Endothelial cell of umbilical vein (primary cell): Measurements from ENCODE around the gene NCS1. TPM values are rescaled to one million over a fixed set of nuclear protein-coding genes. Genes with fewer than 3 reads are reported as not detected.

Experiments used
- BruUV-seq: library from RNA; stranded (reverse); fragments of 400-500 nt; replicated peaks from 2 replicates; lab custom pipeline; 2021; lab: Mats Ljungman, UMichigan
- CTCF ChIA-PET: fragments of 300-600, 350-600 bp; sonication (Branson Sonifier 250); formaldehyde crosslinking; loops from one replicate; lab custom pipeline; 2021; ENCODE audit warnings: antibody characterized with exemption, inconsistent platforms; lab: Charles Lee
- POLR2A ChIA-PET: fragments of 300-600, 350-600 bp; sonication (Branson Sonifier 250); formaldehyde crosslinking; loops from one replicate; lab custom pipeline; 2021; ENCODE audit warnings: antibody characterized with exemption, inconsistent platforms; lab: Charles Lee
- DNase-seq: peaks from one replicate; pipeline ENCODE4 v3.0.0-alpha.2; 2011; ENCODE audit warnings: low read depth, low spot score
- FAIRE-seq: peaks from 2 replicates; lab custom pipeline; 2011; peaks lifted over from hg19 to GRCh38; lab: Jason Lieb, UNC
- H2AFZ ChIP-seq: 2 replicates; pipeline ENCODE4 v1.6.0; 2012; ENCODE audit warnings: low read depth, low read length, control low read depth, inconsistent platforms
- H3K27ac ChIP-seq: 2 replicates; pipeline ENCODE4 v1.5.1; 2011; ENCODE audit warnings: low read depth, mild to moderate bottlenecking, control low read depth, low read length, moderate library complexity; ENCODE audit not compliant: insufficient read depth
- H3K27me3 ChIP-seq, 2 experiments: 2 replicates each; pipeline versions ENCODE4 v1.6.0 to v1.6.1; 2011; ENCODE audit warnings: low read length in 2 of 2, mixed read lengths in 1 of 2; ENCODE audit not compliant: control insufficient read depth in 2 of 2, insufficient read depth in 2 of 2
- H3K36me3 ChIP-seq, 2 experiments: 2 replicates in 1 of 2; 3 replicates in 1 of 2; pipeline ENCODE4 v1.5.1; 2011; ENCODE audit warnings: low read length in 2 of 2, mild to moderate bottlenecking in 1 of 2, moderate library complexity in 1 of 2; ENCODE audit not compliant: control insufficient read depth in 2 of 2, insufficient read depth in 2 of 2; ENCODE audit errors: extremely low read depth in 1 of 2
- H3K4me1 ChIP-seq: 3 replicates; pipeline ENCODE4 v1.5.1; 2011; ENCODE audit warnings: mild to moderate bottlenecking, low read length; ENCODE audit not compliant: control insufficient read depth, insufficient read depth; ENCODE audit errors: extremely low read depth
- H3K4me2 ChIP-seq: 2 replicates; pipeline ENCODE4 v1.6.1; 2011; ENCODE audit warnings: low read length, control low read depth, mixed read lengths; ENCODE audit not compliant: insufficient read depth
- H3K4me3 ChIP-seq, 3 experiments: fragments of 200-600 bp in 1 of 3; sonication (generic), shearing (Covaris generic) in 1 of 3; replicated peaks in 1 of 3; 2 replicates each; pipeline ENCODE4 v1.5.1; 2011 to 2016; ENCODE audit warnings: control low read depth in 3 of 3, low read length in 3 of 3, mild to moderate bottlenecking in 2 of 3, inconsistent platforms in 1 of 3, low read depth in 1 of 3, moderate library complexity in 1 of 3; ENCODE audit not compliant: insufficient read depth in 1 of 3
- H3K79me2 ChIP-seq: 2 replicates; pipeline ENCODE4 v1.6.0; 2012; ENCODE audit warnings: low read length, inconsistent platforms; ENCODE audit not compliant: control insufficient read depth, insufficient read depth
- H3K9ac ChIP-seq: replicated peaks from 2 replicates; pipeline ENCODE3; 2011; ENCODE audit warnings: low read length, control low read depth; ENCODE audit not compliant: insufficient read depth; ENCODE audit errors: extremely low read depth
- H3K9me1 ChIP-seq: replicated peaks from 3 replicates; pipeline ENCODE4 v1.6.0; 2011; ENCODE audit warnings: mild to moderate bottlenecking, low read length; ENCODE audit not compliant: control insufficient read depth, insufficient read depth; ENCODE audit errors: extremely low read depth
- H3K9me3 ChIP-seq: replicated peaks from 2 replicates; pipeline ENCODE4 v1.5.1; 2012; ENCODE audit warnings: low read length, inconsistent platforms; ENCODE audit not compliant: control insufficient read depth, insufficient read depth
- H4K20me1 ChIP-seq: replicated peaks from 2 replicates; pipeline ENCODE3; 2011; ENCODE audit warnings: mild to moderate bottlenecking, low read length; ENCODE audit not compliant: control insufficient read depth, insufficient read depth; ENCODE audit errors: extremely low read depth
- CTCF ChIP-seq, 2 donors: IDR thresholded peaks; 1 replicate in 1 of 2; 2 replicates in 1 of 2; pipeline ENCODE4 v1.5.1; 2011; ENCODE audit warnings: low read length in 2 of 2, mild to moderate bottlenecking in 2 of 2, moderate library complexity in 2 of 2, control low read depth in 1 of 2, inconsistent platforms in 1 of 2, low read depth in 1 of 2; ENCODE audit not compliant: insufficient read depth in 1 of 2; ENCODE audit errors: extremely low read depth in 1 of 2
- EZH2 ChIP-seq: IDR thresholded peaks from 2 replicates; pipeline ENCODE4 v1.6.1; 2012; ENCODE audit warnings: borderline replicate concordance, low read depth, mild to moderate bottlenecking, moderate library complexity, low read length, inconsistent platforms; ENCODE audit not compliant: severe bottlenecking
- FOS ChIP-seq: IDR thresholded peaks from 2 replicates; pipeline ENCODE4 v1.6.1; 2011; ENCODE audit warnings: mild to moderate bottlenecking, low read length, moderate library complexity, borderline replicate concordance; ENCODE audit not compliant: insufficient read depth
- GATA2 ChIP-seq: IDR thresholded peaks from 2 replicates; pipeline ENCODE4 v1.7.0; 2011; ENCODE audit warnings: low read depth, mild to moderate bottlenecking, moderate library complexity, mixed read lengths, low read length; ENCODE audit not compliant: insufficient read length, insufficient read depth
- JUN ChIP-seq: IDR thresholded peaks from 2 replicates; pipeline ENCODE4 v1.6.1; 2011; ENCODE audit warnings: borderline replicate concordance, low read depth; ENCODE audit not compliant: insufficient read length, insufficient read depth
- MYC ChIP-seq: IDR thresholded peaks from one replicate; pipeline ENCODE4 v1.6.1; 2011; ENCODE audit warnings: mild to moderate bottlenecking, low read depth, low read length
- POLR2A ChIP-seq: IDR thresholded peaks from 2 replicates; pipeline ENCODE4 v1.6.1; 2012; ENCODE audit warnings: low read depth, mild to moderate bottlenecking, control low read depth, low read length
- POLR2AphosphoS5 ChIP-seq: IDR thresholded peaks from 2 replicates; pipeline ENCODE4 v1.6.1; 2012; ENCODE audit warnings: low read depth, mild to moderate bottlenecking, control low read depth, low read length, moderate library complexity; ENCODE audit not compliant: insufficient read depth
- dilution Hi-C: fragments of 300-500 bp; cut with MboI; formaldehyde crosslinking; loops from one replicate; pipeline ENCODE4 v1.15.0; 2019; ENCODE audit warnings: low sequenced_read_pairs; ENCODE audit not compliant: extremely low pct_ligation_motif_present
- intact Hi-C: fragments of 100-400 bp; cut with micrococcal nuclease; formaldehyde crosslinking; loops from one replicate; pipeline ENCODE4 v1.10.0; 2022
- polyA plus RNA-seq, 4 experiments: library from polyadenylated mRNA; depleted of rRNA in 3 of 4; stranded (reverse) in 3 of 4; unstranded in 1 of 4; fragments of >200 nt; gene quantifications; 2 replicates each; pipeline versions ENCODE4 v1.2.1 to v1.2.3, GENCODE V29; 2011 to 2012; ENCODE audit warnings: missing spikeins in 1 of 4
- total RNA-seq: library from RNA; stranded (reverse); gene quantifications from 2 replicates; pipeline ENCODE4 v1.2.3, GENCODE V29; 2021
- TF ChIP-seq, protein P1 (sequence below): IDR thresholded peaks from 2 replicates; pipeline ENCODE4 v1.6.1; 2011; ENCODE audit not compliant: insufficient read depth, insufficient read length

Gene NCS1
- total and polyA plus RNA-seq, 2 donors (not counting 3 experiments of a cell fraction or from before 2014, with no cell fraction given), result 53.6 to 77.4 TPM

DNA sequence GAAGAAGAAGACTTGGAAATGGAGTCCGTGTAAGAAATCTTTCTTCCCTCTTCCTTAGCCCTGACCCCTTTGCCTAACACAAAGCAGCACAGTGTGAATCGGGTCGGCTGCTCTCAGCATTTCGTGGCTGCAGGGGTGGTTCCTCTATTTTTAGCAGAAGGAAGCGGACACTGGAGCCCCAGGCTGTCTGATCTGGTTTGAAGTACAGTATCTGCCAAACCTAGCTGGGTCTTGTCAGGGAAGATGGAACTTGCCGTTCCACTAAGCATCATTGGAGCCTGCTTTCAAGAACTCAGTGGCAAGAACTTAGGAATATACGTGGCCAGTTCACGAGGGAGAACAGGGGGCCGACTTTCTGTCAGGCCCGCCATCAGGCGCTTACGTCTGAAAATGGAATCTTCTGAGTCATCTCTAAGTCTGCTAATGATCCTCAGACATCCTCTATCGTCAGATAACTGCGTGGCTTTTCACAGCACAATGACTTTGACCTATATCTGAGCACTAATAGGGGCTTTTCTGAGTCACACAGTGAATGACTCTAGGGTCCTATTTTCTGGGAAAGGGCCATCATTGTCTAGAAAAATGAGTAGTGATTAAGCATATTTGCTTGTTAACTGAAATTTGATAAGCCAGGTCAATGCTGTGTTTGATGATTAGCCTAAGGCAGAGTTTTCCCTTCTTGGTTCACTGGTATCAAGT lies 43.3 kb upstream of the NCS1 start:
- Histone ChIP-seq H3K4me2 (no peak overlapping the region), H4K20me1 (no peaks in the 10 kb centered on the region), H3K27me3 (no peaks in the 10 kb centered on the region), H3K4me3 (no peak overlapping the region), H3K9me1 (no peaks in the 10 kb centered on the region), H3K9ac (no peak overlapping the region), H3K27ac (peak overlapping the region; percentile 48), H2AFZ (no peak overlapping the region), H3K36me3 (peaks cover 5 to 28% of the 10 kb centered on the region in 2 experiments), H3K79me2 (no peaks in the 10 kb centered on the region), H3K9me3 (no peaks in the 10 kb centered on the region), H3K4me1 (peaks cover 9% of the 10 kb centered on the region)
- TF ChIP-seq FOS (peak; percentile 32), GATA2 (no peak)
- intact Hi-C loops, result no loop called here
- no TSS peak for BruUV-seq
- CTCF ChIA-PET, result no interaction called here
- POLR2A ChIA-PET, result no interaction called here
- peak; percentile 64 for FAIRE-seq
- peak; percentile 22 for DNase-seq
- dilution Hi-C loops, result no loop called here

GRCh38 chr9:130129432-130130061 lies 42.7 kb upstream of the NCS1 start:
- DNase-seq (no peak), FAIRE-seq (no peak)
- TF ChIP-seq JUN (no peak), MYC (no peak), POLR2AphosphoS5 (no peak), FOS (no peak), CTCF (IDR thresholded peaks at IDR 0.05; ENCODE audit: extremely low read depth in 1 of 2, insufficient read depth in 1 of 2, low read depth in 1 of 2, low read length in 2 of 2) (no peak), GATA2 (no peak), EZH2 (no peak), POLR2A (no peak)
- TF ChIP-seq, protein P1, sequence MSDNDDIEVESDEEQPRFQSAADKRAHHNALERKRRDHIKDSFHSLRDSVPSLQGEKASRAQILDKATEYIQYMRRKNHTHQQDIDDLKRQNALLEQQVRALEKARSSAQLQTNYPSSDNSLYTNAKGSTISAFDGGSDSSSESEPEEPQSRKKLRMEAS, result no peak
- Histone ChIP-seq H3K4me3 (no peak overlapping the region), H2AFZ (no peak overlapping the region), H3K79me2 (no peaks in the 10 kb centered on the region), H3K4me1 (peaks cover 9% of the 10 kb centered on the region), H3K4me2 (no peak overlapping the region), H3K27me3 (no peaks in the 10 kb centered on the region), H3K9me3 (no peaks in the 10 kb centered on the region), H3K36me3 (peaks cover 2 to 27% of the 10 kb centered on the region in 2 experiments), H3K9me1 (no peaks in the 10 kb centered on the region), H3K27ac (peak overlapping the region; percentile 48), H3K9ac (no peak overlapping the region), H4K20me1 (no peaks in the 10 kb centered on the region)
- ChIA-PET POLR2A (no interaction called here), CTCF (no interaction called here)
- intact Hi-C loops (no loop called here), dilution Hi-C loops (no loop called here)
- no TSS peak for BruUV-seq
